ENCODE results near the gene SLC35G6.

Gene SLC35G6

DNA sequence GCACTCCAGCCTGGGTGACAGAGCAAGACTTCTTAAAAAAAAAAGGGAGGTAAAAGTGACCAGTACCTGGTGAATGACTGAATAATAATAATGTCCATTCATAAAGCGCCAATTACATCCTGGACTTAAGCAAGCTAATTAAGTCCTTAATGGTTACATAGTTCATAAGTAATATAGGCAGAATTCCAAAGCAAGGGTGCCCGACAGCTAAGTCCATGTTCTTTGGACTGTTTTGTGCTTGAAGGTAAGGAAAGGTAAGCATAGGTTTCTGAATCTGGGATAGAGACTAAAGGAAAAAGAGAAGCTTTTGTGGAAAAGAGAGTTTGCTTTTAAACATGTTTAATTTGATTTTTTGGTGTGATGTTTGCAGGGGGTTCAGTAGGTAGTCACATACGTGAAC lies 12.7 kb downstream of the SLC35G6 start:
- Histone ChIP-seq H3K79me1 (replicated peaks; ENCODE audit: low read length, poor library complexity, severe bottlenecking) (peaks cover 25% of the 10 kb centered on the region), H3K23ac (ENCODE audit: low read length in 2 of 2) (no peak overlapping the region), H4K8ac (ENCODE audit: low read length) (no peak overlapping the region), H4K91ac (ENCODE audit: low read length) (no peak overlapping the region), H2BK120ac (ENCODE audit: low read depth, low read length) (no peak overlapping the region), H3K14ac (ENCODE audit: low read length in 2 of 2) (no peak overlapping the region), H3K27ac (ENCODE audit: low read length, poor library complexity, severe bottlenecking) (no peak overlapping the region), H3K9me3 (ENCODE audit: control insufficient read depth, low read length) (no peaks in the 10 kb centered on the region), H2BK15ac (ENCODE audit: low read depth, poor library complexity, severe bottlenecking) (no peak overlapping the region), H3K4me3 (ENCODE audit: insufficient read depth in 1 of 2, low read depth in 1 of 2, low read length in 2 of 2) (no peak overlapping the region), H2AFZ (ENCODE audit: low read depth, low read length) (no peak overlapping the region), H3K4me2 (ENCODE audit: low read length, poor library complexity, severe bottlenecking) (no peak overlapping the region), H3K36me3 (ENCODE audit: control insufficient read depth in 1 of 2, insufficient read depth in 2 of 2, low read depth in 1 of 2, low read length in 2 of 2) (peaks cover 38 to 64% of the 10 kb centered on the region in 2 experiments), H3K9ac (ENCODE audit: low read length) (no peak overlapping the region), H3K27me3 (ENCODE audit: control insufficient read depth in 1 of 2, insufficient read depth in 1 of 2, low read length in 2 of 2) (no peaks in the 10 kb centered on the region), H2BK5ac (ENCODE audit: low read depth, low read length, poor library complexity, severe bottlenecking) (no peak overlapping the region), H3K4me1 (ENCODE audit: control insufficient read depth, insufficient read depth, low read depth, low read length) (peaks cover 4% of the 10 kb centered on the region), H2AK5ac (ENCODE audit: low read length, severe bottlenecking) (no peak overlapping the region), H2BK12ac (ENCODE audit: low read length in 2 of 2) (no peak overlapping the region), H3K18ac (ENCODE audit: low read depth in 1 of 2, low read length in 2 of 2) (no peak overlapping the region), H3K4ac (ENCODE audit: low read depth in 1 of 2, low read length in 2 of 2) (no peak overlapping the region)
- WGBS, result 96% methylated on average over 3 of the region's 3 CpGs
- no peak for DNase-seq

DNA sequence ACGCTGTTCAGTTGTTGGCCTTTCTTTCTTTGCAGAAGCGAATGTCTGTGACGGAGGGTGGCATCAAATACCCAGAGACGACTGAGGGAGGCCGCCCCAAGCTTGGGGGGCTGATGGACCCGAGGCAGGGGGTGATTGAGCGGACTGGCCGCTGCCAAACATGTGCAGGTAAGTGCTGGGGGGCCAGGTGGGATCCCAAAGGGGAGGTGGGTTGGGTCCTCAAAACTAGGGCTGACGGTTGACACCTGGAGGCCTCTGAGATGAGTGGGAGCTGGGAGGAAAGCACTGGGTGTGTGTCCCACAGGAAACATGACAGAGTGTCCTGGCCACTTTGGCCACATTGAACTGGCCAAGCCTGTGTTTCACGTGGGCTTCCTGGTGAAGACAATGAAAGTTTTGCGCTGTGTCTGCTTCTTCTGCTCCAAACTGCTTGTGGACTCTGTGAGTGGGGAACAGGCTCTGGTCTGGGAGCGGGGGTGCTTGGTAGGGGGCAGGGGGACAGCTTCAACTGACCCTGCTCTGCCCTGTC lies 14.7 kb downstream of the SLC35G6 start:
- Histone ChIP-seq H2AK5ac (ENCODE audit: low read length, severe bottlenecking) (no peak overlapping the region), H2BK15ac (ENCODE audit: low read depth, poor library complexity, severe bottlenecking) (no peak overlapping the region), H3K4ac (ENCODE audit: low read depth in 1 of 2, low read length in 2 of 2) (no peak overlapping the region), H3K27me3 (ENCODE audit: control insufficient read depth in 1 of 2, insufficient read depth in 1 of 2, low read length in 2 of 2) (no peaks in the 10 kb centered on the region), H2BK12ac (ENCODE audit: low read length in 2 of 2) (no peak overlapping the region), H2BK120ac (ENCODE audit: low read depth, low read length) (no peak overlapping the region), H3K23ac (ENCODE audit: low read length in 2 of 2) (no peak overlapping the region), H4K91ac (ENCODE audit: low read length) (no peak overlapping the region), H3K79me1 (replicated peaks; ENCODE audit: low read length, poor library complexity, severe bottlenecking) (peaks cover 39% of the 10 kb centered on the region), H3K36me3 (ENCODE audit: control insufficient read depth in 1 of 2, insufficient read depth in 2 of 2, low read depth in 1 of 2, low read length in 2 of 2) (peaks cover 53 to 71% of the 10 kb centered on the region in 2 experiments), H3K18ac (ENCODE audit: low read depth in 1 of 2, low read length in 2 of 2) (no peak overlapping the region), H2BK5ac (ENCODE audit: low read depth, low read length, poor library complexity, severe bottlenecking) (no peak overlapping the region), H3K4me1 (ENCODE audit: control insufficient read depth, insufficient read depth, low read depth, low read length) (peaks cover 1% of the 10 kb centered on the region), H3K9ac (ENCODE audit: low read length) (no peak overlapping the region), H2AFZ (ENCODE audit: low read depth, low read length) (no peak overlapping the region), H4K8ac (ENCODE audit: low read length) (no peak overlapping the region), H3K14ac (ENCODE audit: low read length in 2 of 2) (no peak overlapping the region), H3K9me3 (ENCODE audit: control insufficient read depth, low read length) (no peaks in the 10 kb centered on the region), H3K4me2 (ENCODE audit: low read length, poor library complexity, severe bottlenecking) (no peak overlapping the region), H3K4me3 (ENCODE audit: insufficient read depth in 1 of 2, low read depth in 1 of 2, low read length in 2 of 2) (no peak overlapping the region), H3K27ac (ENCODE audit: low read length, poor library complexity, severe bottlenecking) (no peak overlapping the region)
- DNase-seq, result no peak
- WGBS, result 99% methylated on average over 11 of the region's 12 CpGs

DNA sequence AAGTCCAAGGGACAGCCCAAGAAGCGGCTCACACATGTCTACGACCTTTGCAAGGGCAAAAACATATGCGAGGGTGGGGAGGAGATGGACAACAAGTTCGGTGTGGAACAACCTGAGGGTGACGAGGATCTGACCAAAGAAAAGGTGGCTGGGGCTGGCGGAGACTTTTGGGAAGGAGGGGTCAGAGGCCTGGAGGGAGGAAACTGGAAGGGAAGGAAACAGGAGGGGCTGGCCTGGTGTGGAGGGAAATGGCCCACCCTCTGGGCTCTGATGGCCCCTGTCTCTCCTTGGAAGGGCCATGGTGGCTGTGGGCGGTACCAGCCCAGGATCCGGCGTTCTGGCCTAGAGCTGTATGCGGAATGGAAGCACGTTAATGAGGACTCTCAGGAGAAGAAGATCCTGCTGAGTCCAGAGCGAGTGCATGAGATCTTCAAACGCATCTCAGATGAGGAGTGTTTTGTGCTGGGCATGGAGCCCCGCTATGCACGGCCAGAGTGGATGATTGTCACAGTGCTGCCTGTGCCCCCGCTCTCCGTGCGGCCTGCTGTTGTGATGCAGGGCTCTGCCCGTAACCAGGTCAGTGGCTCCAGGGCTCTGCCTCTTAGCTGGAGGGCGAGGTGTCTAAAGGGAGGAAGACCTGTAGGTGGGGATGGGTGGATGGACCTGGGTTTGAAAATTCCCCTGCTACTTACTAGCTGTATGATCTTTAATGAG lies 15.4 kb downstream of the SLC35G6 start:
- no peak overlapping the region for H2BK5ac ChIP-seq (ENCODE audit: low read depth, low read length, poor library complexity, severe bottlenecking)
- H2AK5ac ChIP-seq (ENCODE audit: low read length, severe bottlenecking), result no peak overlapping the region
- no peak overlapping the region for H2AFZ ChIP-seq (ENCODE audit: low read depth, low read length)
- no peak overlapping the region for H3K27ac ChIP-seq (ENCODE audit: low read length, poor library complexity, severe bottlenecking)
- no peak for DNase-seq
- H3K36me3 ChIP-seq (ENCODE audit: control insufficient read depth in 1 of 2, insufficient read depth in 2 of 2, low read depth in 1 of 2, low read length in 2 of 2), result peaks cover 55 to 73% of the 10 kb centered on the region in 2 experiments
- no peaks in the 10 kb centered on the region for H3K9me3 ChIP-seq (ENCODE audit: control insufficient read depth, low read length)
- peaks cover 1% of the 10 kb centered on the region for H3K4me1 ChIP-seq (ENCODE audit: control insufficient read depth, insufficient read depth, low read depth, low read length)
- H3K79me1 ChIP-seq (replicated peaks; ENCODE audit: low read length, poor library complexity, severe bottlenecking), result peaks cover 45% of the 10 kb centered on the region
- no peak overlapping the region for H3K4me2 ChIP-seq (ENCODE audit: low read length, poor library complexity, severe bottlenecking)
- H3K4me3 ChIP-seq (ENCODE audit: insufficient read depth in 1 of 2, low read depth in 1 of 2, low read length in 2 of 2), result no peak overlapping the region
- no peak overlapping the region for H2BK12ac ChIP-seq (ENCODE audit: low read length in 2 of 2)
- H4K8ac ChIP-seq (ENCODE audit: low read length), result no peak overlapping the region
- H4K91ac ChIP-seq (ENCODE audit: low read length), result no peak overlapping the region
- WGBS, result 98% methylated on average over 20 of the region's 20 CpGs
- no peak overlapping the region for H3K4ac ChIP-seq (ENCODE audit: low read depth in 1 of 2, low read length in 2 of 2)
- H3K27me3 ChIP-seq (ENCODE audit: control insufficient read depth in 1 of 2, insufficient read depth in 1 of 2, low read length in 2 of 2), result no peaks in the 10 kb centered on the region
- H2BK15ac ChIP-seq (ENCODE audit: low read depth, poor library complexity, severe bottlenecking), result no peak overlapping the region
- H2BK120ac ChIP-seq (ENCODE audit: low read depth, low read length), result no peak overlapping the region
- no peak overlapping the region for H3K9ac ChIP-seq (ENCODE audit: low read length)
- no peak overlapping the region for H3K14ac ChIP-seq (ENCODE audit: low read length in 2 of 2)
- no peak overlapping the region for H3K23ac ChIP-seq (ENCODE audit: low read length in 2 of 2)
- H3K18ac ChIP-seq (ENCODE audit: low read depth in 1 of 2, low read length in 2 of 2), result no peak overlapping the region

DNA sequence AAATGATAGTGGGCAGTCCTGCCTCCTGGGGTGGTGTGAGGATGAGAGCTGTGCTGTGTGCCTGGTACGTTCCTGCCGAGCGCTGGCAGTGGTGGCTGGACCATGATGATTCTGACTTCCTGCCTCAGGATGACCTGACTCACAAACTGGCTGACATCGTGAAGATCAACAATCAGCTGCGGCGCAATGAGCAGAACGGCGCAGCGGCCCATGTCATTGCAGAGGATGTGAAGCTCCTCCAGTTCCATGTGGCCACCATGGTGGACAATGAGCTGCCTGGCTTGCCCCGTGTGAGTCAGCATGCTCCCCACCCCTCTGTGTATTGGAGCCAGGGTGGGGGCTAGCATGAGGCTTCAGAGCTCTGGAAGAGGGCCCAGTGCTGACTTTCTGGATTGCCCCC lies 16.0 kb downstream of the SLC35G6 start:
- H2BK5ac ChIP-seq (ENCODE audit: low read depth, low read length, poor library complexity, severe bottlenecking), result no peak overlapping the region
- H2BK15ac ChIP-seq (ENCODE audit: low read depth, poor library complexity, severe bottlenecking), result no peak overlapping the region
- no peak overlapping the region for H3K9ac ChIP-seq (ENCODE audit: low read length)
- no peak overlapping the region for H2AFZ ChIP-seq (ENCODE audit: low read depth, low read length)
- H2BK120ac ChIP-seq (ENCODE audit: low read depth, low read length), result no peak overlapping the region
- no peak for DNase-seq
- H4K91ac ChIP-seq (ENCODE audit: low read length), result no peak overlapping the region
- no peak overlapping the region for H3K4ac ChIP-seq (ENCODE audit: low read depth in 1 of 2, low read length in 2 of 2)
- H3K27me3 ChIP-seq (ENCODE audit: control insufficient read depth in 1 of 2, insufficient read depth in 1 of 2, low read length in 2 of 2), result no peaks in the 10 kb centered on the region
- no peak overlapping the region for H3K23ac ChIP-seq (ENCODE audit: low read length in 2 of 2)
- no peak overlapping the region for H2AK5ac ChIP-seq (ENCODE audit: low read length, severe bottlenecking)
- no peak overlapping the region for H3K18ac ChIP-seq (ENCODE audit: low read depth in 1 of 2, low read length in 2 of 2)
- H3K27ac ChIP-seq (ENCODE audit: low read length, poor library complexity, severe bottlenecking), result no peak overlapping the region
- no peak overlapping the region for H4K8ac ChIP-seq (ENCODE audit: low read length)
- 95% methylated on average over 10 of the region's 10 CpGs for WGBS
- peaks cover 61 to 78% of the 10 kb centered on the region in 2 experiments for H3K36me3 ChIP-seq (ENCODE audit: control insufficient read depth in 1 of 2, insufficient read depth in 2 of 2, low read depth in 1 of 2, low read length in 2 of 2)
- no peak overlapping the region for H2BK12ac ChIP-seq (ENCODE audit: low read length in 2 of 2)
- peaks cover 51% of the 10 kb centered on the region for H3K79me1 ChIP-seq (replicated peaks; ENCODE audit: low read length, poor library complexity, severe bottlenecking)
- no peaks in the 10 kb centered on the region for H3K4me1 ChIP-seq (ENCODE audit: control insufficient read depth, insufficient read depth, low read depth, low read length)
- H3K4me3 ChIP-seq (ENCODE audit: insufficient read depth in 1 of 2, low read depth in 1 of 2, low read length in 2 of 2), result no peak overlapping the region
- H3K4me2 ChIP-seq (ENCODE audit: low read length, poor library complexity, severe bottlenecking), result no peak overlapping the region
- H3K14ac ChIP-seq (ENCODE audit: low read length in 2 of 2), result no peak overlapping the region
- H3K9me3 ChIP-seq (ENCODE audit: control insufficient read depth, low read length), result no peaks in the 10 kb centered on the region

Measured in mesenchymal stem cell (in vitro differentiated cells and primary cell).